NCI-H1105 treated with DMSO at 0.1 percent for 48 hours (cell line): ENCODE data around the gene CLEC4M.

Experiments
- DNase-seq: peaks from one replicate; lab custom pipeline; 2025; lab: John Stamatoyannopoulos, UW

Gene CLEC4M

DNA sequence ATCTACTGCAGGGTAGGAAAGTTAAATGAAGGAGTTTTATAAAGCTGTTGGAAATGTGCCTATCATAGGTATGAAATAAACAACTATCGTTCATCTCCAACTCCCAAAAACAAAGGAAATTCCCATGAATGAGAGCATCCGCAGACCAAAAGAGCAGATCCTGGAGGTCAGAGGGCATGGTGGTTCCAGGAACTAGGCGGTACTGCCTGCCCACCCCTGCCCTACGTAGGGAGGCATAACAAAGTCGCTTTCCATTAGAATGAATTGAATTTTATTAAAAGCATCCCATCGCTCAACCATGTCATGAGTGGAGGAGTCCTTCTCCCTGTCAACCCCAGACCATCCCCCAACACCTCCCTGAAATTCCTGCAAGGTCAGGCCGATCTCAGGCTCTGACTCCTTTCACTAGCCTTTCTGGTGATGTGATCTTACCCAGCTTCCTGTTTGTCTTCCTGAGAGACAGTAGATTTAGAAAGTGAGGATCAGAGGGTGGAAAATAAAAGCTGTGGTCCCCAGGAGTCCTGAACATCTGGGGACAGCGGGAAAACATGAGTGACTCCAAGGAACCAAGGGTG lies at the start of gene CLEC4M:
Gene CLEC4M, plus strand, starts transcription at position 525 of the 575 bp plus-strand sequence. Its CDS starts 24 bp downstream, at position 549.
- DNase-seq = no peak

DNA sequence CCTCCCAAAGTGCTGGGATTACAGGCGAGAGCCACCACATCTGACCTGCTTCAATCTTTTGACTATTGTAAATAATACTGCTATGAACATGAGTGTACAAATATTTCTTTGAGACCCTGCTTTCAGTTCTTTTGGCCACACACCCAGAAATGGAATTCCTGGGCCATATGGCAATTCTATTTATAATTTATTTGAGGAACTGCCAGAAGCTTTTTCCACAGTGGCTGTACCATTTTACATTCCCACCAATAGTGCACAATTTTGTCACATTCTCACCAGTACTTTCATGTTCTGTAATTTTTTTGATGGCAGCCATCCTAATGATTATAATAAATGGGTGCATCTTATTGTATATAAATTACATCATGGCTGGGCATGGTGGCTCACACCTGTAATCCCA lies 47.4 kb upstream of the CLEC4M start:
- no peak for DNase-seq

DNA sequence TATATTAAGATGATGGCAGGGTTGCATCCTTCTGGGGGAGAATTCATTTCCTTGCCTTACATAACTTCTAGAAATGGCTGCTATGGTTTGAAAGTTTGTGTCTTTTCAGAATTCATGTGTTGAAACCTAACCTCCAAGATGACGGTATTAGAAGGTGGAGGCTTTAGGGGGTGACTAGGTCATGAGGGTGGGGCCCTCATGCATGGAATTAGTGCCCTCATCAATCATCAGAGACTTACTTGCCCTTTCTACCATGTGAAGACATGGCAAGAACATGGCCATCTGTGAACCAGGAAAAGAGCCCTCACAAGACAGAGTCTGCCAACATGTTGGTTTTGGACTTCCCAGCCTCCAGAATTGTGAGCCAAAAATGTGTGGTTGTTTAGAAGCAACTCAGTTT lies 46.3 kb upstream of the CLEC4M start:
- DNase-seq = no peak

DNA sequence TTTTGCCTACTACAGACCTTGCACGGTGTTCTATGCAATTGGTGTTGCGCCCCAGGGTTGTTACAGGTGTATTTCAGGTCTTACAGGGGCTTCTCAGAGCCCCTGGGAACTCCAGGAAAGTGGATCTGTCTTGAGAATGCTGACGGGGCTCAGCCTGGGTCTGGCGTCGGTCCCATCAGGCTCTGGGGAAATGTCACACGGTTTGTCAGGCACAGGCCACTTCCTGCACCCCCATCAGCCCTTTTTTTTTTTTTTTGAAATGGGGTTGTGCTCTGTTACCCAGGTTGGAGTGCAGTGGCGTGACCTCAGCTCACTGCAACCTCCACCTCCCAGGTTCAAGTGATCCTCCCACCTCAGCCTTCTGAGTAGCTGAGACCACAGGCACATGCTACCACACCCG lies 44.4 kb upstream of the CLEC4M start:
- no peak for DNase-seq

GRCh38 chr19:7720351-7720750 lies 42.7 kb upstream of the CLEC4M start:
- DNase-seq = no peak

GRCh38 chr19:7722231-7722651 lies 40.8 kb upstream of the CLEC4M start:
- no peak for DNase-seq

DNA sequence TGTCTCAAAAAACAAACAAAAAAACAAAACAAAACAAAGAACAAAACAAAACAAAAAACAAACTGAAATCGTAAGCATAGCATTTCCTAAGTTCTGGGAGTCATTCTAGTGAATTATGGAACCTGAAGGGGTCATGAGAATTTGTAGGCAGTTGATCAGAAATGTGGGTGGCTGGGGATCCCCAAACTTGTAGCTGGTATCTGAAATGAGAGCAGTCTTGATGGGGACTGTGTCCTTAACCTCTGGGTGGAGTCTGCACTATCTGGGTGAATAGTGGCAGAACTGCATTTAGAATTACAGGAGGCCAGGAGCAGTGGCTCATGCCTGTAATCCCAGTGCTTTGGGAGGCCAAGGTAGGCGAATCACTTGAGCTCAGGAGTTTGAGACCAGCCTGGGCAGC lies 37.3 kb upstream of the CLEC4M start:
- no peak for DNase-seq

- peak; percentile 21 for DNase-seq
These were observed 33.8 kb upstream of the CLEC4M start for GRCh38 chr19:7729211-7729610.

DNA sequence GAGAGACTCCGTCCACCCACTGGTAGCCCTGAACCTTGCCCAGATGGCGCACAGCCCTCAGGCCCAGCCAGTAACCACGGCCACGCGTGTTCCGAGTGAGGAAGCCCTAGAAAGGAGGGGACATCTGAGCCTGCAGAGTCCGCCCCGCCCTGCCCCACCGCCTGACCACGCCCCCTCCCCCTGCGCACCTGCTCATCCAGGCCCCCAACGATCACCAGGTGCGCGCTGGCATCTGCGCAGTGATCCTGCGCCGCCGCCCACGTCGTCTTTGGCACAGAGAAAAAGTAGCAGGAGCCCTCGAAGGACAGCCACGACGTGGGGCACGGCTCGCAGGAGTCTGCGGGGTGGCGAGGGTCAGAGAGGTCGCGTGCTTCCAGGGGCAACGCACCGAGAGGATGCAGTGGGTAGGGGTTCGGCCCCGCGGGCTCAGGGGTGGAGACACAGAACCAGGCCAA lies 33.2 kb upstream of the CLEC4M start:
- peak; percentile 42 for DNase-seq

DNA sequence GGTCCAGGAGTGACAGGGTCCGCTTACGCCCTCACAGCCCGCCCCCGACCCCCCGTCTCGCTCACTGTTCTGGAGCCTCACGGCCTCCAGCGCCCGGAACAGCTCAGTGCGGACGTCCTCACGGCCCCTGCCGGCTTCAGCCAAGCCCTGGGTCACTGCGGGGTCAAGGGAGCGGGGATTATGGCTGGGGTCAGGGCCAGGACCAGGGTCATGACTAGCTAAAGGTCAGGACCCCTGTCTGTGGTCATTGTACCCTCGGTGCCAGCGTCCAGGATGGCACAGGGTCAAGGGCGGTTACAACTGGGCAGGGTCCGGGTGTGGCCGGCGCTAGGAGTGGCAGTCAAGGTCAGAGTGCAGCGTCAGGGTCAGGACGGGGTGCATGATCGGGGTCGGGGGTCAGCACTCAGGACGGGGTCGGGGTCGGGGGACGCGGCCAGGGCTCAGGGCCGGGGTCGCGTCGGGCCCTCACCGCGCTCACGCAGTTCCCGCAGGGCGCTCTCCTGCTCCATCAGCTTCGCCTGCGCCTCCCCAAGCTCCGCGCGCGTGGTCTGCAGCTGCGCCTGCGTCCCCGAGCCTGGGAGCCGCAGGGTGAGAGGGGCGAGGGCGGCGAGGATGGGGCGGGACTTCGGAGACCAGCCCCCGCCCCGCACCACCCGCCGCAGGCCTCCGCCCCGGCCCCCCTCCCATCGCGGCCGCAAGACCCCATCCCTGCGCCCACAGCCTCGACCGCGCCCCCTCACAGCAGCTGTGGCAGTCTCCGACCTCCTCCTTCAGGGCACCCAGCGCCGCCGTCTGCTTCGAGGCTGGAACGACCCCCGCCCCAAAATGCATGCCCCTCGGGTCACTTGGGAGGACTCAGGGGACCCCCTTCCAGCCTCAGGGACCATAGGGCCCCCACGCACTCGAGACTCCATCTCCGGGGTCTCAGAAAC lies 32.5 kb upstream of the CLEC4M start:
- no peak for DNase-seq

GRCh38 chr19:7731218-7731595 lies 31.8 kb upstream of the CLEC4M start:
- no peak for DNase-seq

- DNase-seq = no peak
These were observed 31.4 kb upstream of the CLEC4M start for GRCh38 chr19:7731615-7732014.

DNA sequence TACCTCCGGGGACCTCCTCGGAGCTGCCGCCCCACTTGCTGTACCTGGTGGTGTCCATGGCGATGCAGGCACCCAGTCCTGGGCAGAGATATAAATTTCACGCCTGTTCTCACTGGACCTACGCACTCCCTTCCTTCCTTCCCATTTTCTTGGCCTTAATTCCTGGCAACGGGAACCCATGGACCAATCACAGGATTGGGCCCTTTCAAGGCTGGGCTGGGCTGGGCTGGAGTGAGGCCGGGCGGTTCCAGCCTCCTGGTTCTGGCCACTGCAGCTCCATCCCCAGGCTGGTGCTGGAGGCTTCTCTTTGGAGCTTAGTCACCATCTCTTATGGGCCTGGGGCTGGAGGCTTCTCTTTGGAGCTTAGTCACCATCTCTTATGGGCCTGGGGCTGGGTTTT lies 31.0 kb upstream of the CLEC4M start, which contains the start of gene CLEC4G:
Gene CLEC4G, minus strand, starts transcription at position 66 of the 400 bp plus-strand sequence. Its CDS starts 8 bp downstream, at position 58.
- DNase-seq = no peak

- DNase-seq = no peak
These were observed 29.7 kb upstream of the CLEC4M start for GRCh38 chr19:7733376-7733775.

- no peak for DNase-seq
These were observed 28.5 kb upstream of the CLEC4M start for GRCh38 chr19:7734220-7735203.

DNA sequence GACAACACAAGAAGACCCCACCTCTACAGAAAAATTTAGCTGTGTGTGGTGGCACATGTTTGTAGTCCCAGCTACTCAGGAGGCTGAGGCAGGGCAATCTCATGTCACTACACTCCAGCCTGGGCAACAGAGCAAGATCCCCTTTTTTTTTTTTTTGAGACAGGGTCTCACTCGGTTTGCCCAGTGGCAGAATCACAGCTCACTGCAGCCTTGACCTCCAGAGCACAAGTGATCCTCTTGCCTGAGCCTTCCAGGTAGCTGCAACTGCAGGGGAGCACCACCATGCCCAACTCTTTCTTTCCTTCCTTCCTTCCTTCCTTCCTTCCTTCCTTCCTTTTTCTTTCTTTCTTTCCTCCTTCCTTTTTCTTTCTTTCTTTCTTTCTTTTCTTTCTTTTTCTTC lies 26.9 kb upstream of the CLEC4M start:
- DNase-seq = no peak

DNA sequence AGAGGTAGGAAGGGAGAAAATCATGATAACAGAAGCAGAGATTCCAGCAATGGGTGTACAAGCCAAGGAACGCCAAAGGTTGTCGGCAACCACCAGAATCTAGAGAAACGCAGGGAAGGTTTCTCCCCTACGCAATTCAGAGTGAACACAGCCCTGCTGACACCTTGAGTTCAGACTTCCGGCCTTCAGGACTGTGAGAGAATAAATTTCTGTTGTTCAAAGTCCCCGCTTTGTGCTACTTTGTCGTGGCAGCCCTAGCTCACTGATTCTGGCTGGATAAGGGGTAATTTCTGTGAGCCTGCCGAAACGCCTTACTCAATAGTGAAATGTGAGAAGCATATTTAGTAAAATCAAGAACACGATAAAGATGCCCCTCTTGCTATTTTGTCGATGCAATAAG lies 25.8 kb upstream of the CLEC4M start:
- DNase-seq = no peak

DNA sequence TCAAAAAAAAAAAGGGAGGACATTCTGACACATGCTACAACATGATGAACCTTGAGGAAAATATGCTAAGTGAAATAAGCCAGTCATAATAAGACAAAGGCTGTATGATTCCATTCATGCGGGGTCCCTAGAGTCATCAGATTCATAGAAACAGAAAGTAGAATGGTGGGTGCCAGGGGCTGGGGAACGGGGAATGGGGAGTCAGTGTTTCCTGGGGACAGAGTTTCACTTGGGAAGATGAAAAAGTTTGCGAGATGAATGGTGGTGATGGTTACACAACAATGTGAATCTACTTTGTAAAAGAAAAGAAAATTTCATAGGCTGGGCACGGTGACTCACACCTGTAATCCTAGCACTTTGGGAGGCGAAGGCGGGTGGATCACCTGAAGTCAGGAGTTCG lies 25.0 kb upstream of the CLEC4M start:
- DNase-seq = no peak

GRCh38 chr19:7739211-7739755 lies 23.8 kb upstream of the CLEC4M start:
- DNase-seq = no peak

GRCh38 chr19:7739801-7740681 lies 23.0 kb upstream of the CLEC4M start:
- DNase-seq = no peak

DNA sequence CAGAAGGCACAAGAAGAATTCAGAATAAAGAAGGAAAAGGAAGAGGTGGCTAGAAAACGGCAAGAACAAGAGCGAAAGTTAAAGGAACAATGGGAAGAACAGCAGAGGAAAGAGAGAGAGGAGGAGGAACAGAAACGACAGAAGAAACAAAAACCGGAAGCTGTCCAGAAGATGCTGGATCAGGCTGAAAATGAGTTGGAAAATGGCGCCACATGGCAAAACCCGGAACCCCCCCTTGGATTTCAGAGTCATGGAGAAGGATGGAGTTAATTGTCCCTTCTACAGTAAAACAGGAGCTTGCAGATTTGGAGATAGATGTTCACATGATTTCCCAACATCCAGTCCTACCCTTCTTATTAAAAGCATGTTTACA lies 22.4 kb upstream of the CLEC4M start:
- no peak for DNase-seq
